Stimulated activated CD8-positive, alpha-beta memory T cell treated with anti-CD3 and anti-CD28 coated beads, Interleukin-2, amount 100 ng/mL, for 1 hour (primary cell): ENCODE data around the gene CACNB2.
"Not testable (repeated sequence)": the region's sequence is repeated elsewhere in the genome, so short reads cannot be mapped to it uniquely, and the experiment has no call there.

Source experiments
- DNase-seq, 2 donors: peaks; one replicate each; pipeline ENCODE4 v3.0.0-alpha.2; 2020; ENCODE audit warnings: low read depth in 2 of 2

Gene CACNB2

GRCh38 chr10:18565006-18565405 lies 424.8 kb downstream of the CACNB2 start:
- DNase-seq: no peak

DNA sequence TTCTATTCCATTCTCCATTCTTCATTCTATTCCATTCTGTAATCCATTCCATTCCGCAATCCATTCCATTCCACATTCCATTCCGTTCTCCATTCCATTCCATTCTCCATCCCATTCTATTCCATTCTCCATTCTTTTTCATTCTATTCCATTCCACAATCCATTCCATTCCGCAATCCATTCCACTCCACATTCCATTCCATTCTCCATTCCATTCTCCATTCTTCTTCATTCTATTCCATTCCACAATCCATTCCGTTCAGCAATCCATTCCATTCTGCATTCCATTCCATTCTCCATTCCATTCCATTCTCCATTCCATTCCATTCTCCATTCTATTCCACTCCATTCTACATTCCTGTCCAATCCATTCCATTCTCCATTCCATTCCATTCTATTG lies 426.0 kb downstream of the CACNB2 start:
- no peak for DNase-seq

- no peak for DNase-seq
Observed at GRCh38 chr10:18567343-18567856, 427.2 kb downstream of the CACNB2 start.

DNA sequence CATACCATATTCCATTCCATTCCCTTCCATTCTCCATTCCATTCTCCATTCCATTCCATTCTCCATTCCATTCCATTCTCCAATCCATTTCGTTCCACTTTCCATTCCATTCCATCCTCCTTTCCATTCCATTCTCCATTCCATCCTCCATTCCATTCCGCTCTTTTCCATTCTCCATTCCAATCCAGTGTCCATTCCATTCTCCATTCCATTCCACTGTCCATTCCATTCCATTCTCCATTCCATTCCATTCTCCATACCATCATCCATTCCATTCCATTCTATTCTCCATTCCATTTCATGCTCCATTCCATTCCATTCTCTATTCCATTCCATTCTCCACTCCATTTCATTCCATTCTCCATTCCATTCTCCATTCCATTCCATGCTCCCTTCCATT lies 430.2 kb downstream of the CACNB2 start:
- DNase-seq: not testable (repeated sequence)

GRCh38 chr10:18571076-18571475 lies 430.9 kb downstream of the CACNB2 start:
- DNase-seq: no peak

GRCh38 chr10:18571780-18572179 lies 431.6 kb downstream of the CACNB2 start:
- DNase-seq: no peak

GRCh38 chr10:18572959-18573561 lies 432.8 kb downstream of the CACNB2 start:
- DNase-seq: no peak

- no peak for DNase-seq
Observed at GRCh38 chr10:18576586-18576985, 436.4 kb downstream of the CACNB2 start.

- DNase-seq: no peak
Observed at GRCh38 chr10:18577823-18578685, 437.8 kb downstream of the CACNB2 start.

DNA sequence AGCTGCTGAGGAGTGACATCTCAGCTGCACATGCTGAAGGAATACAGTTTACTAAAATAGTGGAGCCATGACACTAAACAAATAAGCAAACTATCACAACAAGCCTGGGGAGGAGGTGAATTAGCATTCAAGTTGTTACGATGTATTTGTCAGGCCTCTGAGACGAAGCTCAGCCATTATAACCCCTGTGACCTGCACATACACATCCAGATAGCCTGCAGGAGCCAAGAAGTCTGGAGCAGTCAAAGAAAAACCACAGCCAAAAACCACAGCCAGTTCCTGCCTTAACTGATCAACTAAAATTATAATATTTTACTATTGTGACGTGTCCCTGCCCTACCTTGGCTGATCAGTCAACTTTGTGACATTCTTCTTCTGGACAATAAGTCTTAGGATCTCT lies 442.6 kb downstream of the CACNB2 start:
- DNase-seq: no peak

- no peak for DNase-seq
Observed at GRCh38 chr10:18583575-18584270, 443.5 kb downstream of the CACNB2 start.

- DNase-seq: not testable (repeated sequence)
Observed at GRCh38 chr10:18586637-18587036, 446.4 kb downstream of the CACNB2 start.

DNA sequence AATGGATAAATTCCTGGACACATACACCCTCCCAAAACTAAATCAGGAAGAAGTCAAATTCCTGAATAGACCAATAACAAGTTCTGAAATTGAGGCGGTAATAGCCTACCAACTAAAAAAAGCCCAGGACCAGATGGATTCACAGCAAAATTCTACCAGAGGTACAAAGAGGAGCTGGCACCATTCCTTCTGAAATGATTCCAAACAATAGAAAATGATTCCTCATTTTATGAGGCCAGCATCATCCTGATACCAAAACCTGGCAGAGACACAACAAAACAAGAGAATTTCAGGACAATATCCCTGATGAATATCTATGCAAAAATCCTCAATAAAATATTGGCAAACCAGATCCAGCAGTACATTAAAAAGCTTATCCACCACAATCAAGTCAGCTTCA lies 450.9 kb downstream of the CACNB2 start:
- DNase-seq: not testable (repeated sequence)
